Thoracic aorta (tissue), 2 donors: Measurements from ENCODE around the gene CDH15. TPM values are rescaled to one million over a fixed set of nuclear protein-coding genes. Genes with fewer than 3 reads are reported as not detected.

Experiments
- ATAC-seq: fragments of 150-250 bp; one replicate; pipeline ENCODE4 v1.8.0; 2017; ENCODE audit warnings: low read depth; ENCODE audit not compliant: insufficient number of reproducible peaks, low FRiP score
- DNase-seq: peaks from one replicate; pipeline ENCODE4 v3.0.0-alpha.2; 2020; ENCODE audit warnings: low spot score
- H3K27ac ChIP-seq, 2 donors: fragments of 200-600 bp; sonication (generic); 1 replicate in 1 of 2; 2 replicates in 1 of 2; pipeline ENCODE4 v1.5.1; 2016; ENCODE audit warnings: mild to moderate bottlenecking in 2 of 2, moderate library complexity in 2 of 2
- H3K27me3 ChIP-seq: fragments of 200-600 bp; sonication (generic); replicated peaks from 2 replicates; pipeline ENCODE4 v1.6.0; 2016; ENCODE audit warnings: mild to moderate bottlenecking; ENCODE audit not compliant: insufficient read depth
- H3K36me3 ChIP-seq: fragments of 200-600 bp; sonication (generic); one replicate; pipeline ENCODE4 v1.5.1; 2016
- H3K4me1 ChIP-seq, 2 donors: fragments of 200-600 bp; sonication (generic); 1 replicate in 1 of 2; 2 replicates in 1 of 2; pipeline versions ENCODE4 v1.5.1 to v1.6.0; 2016; ENCODE audit warnings: low read depth in 2 of 2, mild to moderate bottlenecking in 1 of 2; ENCODE audit not compliant: control insufficient read depth in 1 of 2
- H3K4me3 ChIP-seq: fragments of 200-600 bp; sonication (generic); 2 replicates; pipeline ENCODE4 v1.5.1; 2016; ENCODE audit warnings: mild to moderate bottlenecking
- H3K9me3 ChIP-seq: fragments of 200-600 bp; sonication (generic); 2 replicates; pipeline ENCODE4 v1.5.1; 2016
- total RNA-seq, 2 donors: library from RNA; depleted of rRNA; stranded (reverse); fragments of >200 nt; gene quantifications; one replicate each; pipeline versions ENCODE4 v1.1.0 to v1.2.3, GENCODE V29; 2016
- TF ChIP-seq, protein P1 (sequence below): fragments of 200-600 bp; sonication (generic); IDR thresholded peaks from one replicate; pipeline ENCODE4 v1.5.1; 2019; ENCODE audit warnings: antibody characterized with exemption

CDH15 gene
- total RNA-seq, 2 donors from 2014 or later = 1.4 TPM; not detected in 1

DNA sequence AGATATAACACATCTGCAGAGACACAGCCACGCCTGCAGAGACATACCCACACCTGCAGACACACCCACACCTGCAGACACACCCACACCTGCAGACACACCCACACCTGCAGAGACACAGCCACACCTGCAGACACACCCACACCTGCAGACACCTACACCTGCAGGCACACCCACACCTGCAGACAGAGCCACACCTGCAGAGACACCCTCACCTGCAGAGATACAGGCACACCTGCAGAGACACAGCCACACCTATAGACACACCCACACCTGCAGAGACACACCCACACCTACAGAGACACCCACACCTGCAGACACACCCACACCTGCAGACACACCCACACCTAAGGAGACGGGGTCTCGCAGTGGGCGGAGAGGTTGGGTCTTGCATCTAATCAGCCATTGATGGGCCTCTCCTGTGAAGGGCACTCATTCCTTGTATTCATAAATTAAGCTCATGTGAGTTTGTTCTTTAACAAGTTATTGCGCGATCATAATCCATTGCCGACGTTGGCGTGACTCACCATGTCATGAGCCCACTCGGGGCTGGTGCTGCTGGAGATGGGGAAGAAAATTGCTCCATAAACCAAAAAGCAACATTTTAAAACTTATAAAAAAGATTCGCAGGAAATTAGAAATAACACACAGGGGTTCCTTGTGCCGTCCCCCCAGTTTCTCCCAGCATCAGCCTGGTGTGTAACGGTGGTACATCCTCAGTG is 28.9 kb upstream of the CDH15 start:
- DNase-seq = no peak
- H3K27ac ChIP-seq = no peak overlapping the region
- no peak for ATAC-seq
- H3K36me3 ChIP-seq = peaks cover 13% of the 10 kb centered on the region
- H3K4me1 ChIP-seq = no peaks in the 10 kb centered on the region
- H3K9me3 ChIP-seq = no peaks in the 10 kb centered on the region
- no peaks in the 10 kb centered on the region for H3K27me3 ChIP-seq
- H3K4me3 ChIP-seq = no peak overlapping the region
- TF ChIP-seq, protein P1, sequence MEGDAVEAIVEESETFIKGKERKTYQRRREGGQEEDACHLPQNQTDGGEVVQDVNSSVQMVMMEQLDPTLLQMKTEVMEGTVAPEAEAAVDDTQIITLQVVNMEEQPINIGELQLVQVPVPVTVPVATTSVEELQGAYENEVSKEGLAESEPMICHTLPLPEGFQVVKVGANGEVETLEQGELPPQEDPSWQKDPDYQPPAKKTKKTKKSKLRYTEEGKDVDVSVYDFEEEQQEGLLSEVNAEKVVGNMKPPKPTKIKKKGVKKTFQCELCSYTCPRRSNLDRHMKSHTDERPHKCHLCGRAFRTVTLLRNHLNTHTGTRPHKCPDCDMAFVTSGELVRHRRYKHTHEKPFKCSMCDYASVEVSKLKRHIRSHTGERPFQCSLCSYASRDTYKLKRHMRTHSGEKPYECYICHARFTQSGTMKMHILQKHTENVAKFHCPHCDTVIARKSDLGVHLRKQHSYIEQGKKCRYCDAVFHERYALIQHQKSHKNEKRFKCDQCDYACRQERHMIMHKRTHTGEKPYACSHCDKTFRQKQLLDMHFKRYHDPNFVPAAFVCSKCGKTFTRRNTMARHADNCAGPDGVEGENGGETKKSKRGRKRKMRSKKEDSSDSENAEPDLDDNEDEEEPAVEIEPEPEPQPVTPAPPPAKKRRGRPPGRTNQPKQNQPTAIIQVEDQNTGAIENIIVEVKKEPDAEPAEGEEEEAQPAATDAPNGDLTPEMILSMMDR = no peak

DNA sequence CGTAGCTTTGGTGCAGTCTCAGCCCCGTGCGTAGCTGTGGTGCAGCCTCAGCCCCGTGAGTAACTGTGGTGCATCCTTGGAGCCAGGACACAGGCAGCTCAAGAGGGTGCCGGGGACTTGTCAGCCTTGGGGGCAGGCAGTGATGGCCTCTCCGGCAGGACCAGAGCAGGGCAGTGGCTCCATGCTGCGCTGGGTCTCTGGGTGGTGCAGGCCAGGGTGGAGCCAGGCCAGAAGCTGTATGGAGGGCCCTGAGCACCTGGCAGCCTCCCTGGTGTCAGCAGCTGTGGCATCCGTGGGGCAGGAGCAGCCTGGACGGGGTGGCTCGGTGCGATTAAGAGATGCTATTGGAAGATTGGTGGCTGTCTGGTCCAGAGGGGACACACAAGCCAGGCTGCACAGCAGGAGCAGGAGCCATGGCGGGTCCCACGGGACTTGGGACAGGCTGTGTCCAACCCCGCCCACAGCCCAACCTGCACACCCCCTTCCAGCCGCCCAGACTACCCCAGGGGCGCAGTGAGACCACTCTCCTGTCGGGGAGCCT is 28.3 kb upstream of the CDH15 start:
- no peak for ATAC-seq
- DNase-seq = no peak
- H3K4me1 ChIP-seq = no peaks in the 10 kb centered on the region
- H3K27ac ChIP-seq = no peak overlapping the region
- TF ChIP-seq, protein P1 = no peak
- no peaks in the 10 kb centered on the region for H3K27me3 ChIP-seq
- no peak overlapping the region for H3K4me3 ChIP-seq
- H3K9me3 ChIP-seq = no peaks in the 10 kb centered on the region
- peaks cover 13% of the 10 kb centered on the region for H3K36me3 ChIP-seq

DNA sequence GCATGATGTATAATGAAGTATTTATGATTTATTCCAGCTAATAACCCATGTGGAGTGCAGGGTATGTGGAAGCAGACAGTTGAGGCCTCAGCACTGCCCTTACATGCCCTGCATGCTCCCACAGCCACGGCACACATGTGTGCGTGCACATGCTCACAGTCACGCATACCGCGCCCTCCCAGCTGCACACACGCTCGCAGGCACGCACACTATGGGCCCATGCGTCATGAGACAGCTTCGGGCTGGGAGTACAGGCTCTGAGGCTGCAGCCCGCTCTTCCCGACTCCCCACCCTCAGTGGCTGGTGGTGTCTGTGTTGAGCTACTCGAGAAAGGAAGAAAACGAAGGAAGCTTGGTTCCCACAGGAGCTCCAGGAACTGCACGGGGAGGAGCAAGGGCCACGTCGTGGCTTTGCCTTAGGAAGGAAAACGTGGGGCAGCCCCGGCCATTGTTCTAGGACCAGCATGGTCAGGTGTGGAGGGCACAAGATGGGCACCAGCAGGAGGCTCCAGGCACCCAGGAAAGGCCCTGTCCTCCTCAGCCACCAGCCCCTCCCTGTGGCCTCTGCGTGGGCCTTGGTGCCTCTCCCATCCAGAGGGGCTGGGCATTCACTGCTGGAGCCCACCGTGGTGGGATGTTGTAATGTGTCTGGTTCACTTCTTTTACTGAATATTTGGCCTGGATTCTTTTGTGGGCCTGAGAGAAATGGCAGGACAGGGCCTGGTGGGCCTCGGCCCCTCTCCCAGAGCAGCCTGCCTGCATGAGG is 27.5 kb upstream of the CDH15 start:
- DNase-seq (no peak), ATAC-seq (no peak)
- Histone ChIP-seq H3K4me1 (no peaks in the 10 kb centered on the region), H3K4me3 (no peak overlapping the region), H3K27ac (no peak overlapping the region), H3K27me3 (no peaks in the 10 kb centered on the region), H3K36me3 (peaks cover 14% of the 10 kb centered on the region), H3K9me3 (no peaks in the 10 kb centered on the region)
- TF ChIP-seq, protein P1 = no peak

DNA sequence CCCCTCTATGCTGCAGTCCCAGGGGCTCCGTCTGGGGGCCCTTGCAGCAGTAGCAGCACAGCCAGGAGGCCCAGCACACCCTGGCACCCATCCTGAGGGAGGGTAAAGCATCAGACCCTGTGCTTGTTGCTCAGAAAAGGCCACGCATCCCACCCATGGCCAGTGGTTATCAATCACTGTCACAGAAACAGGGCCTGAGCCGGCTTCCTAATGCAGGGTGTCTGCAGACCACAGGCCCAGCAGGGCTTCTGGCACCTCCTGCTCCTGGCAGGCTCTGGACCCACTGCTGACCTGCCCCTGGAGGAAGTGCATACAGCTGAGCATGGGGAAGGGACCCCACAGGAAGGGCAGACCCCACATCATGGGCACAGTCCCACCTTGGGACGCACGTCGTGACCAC is 26.9 kb upstream of the CDH15 start:
- TF ChIP-seq, protein P1 = no peak
- ATAC-seq = no peak
- Histone ChIP-seq H3K4me1 (no peaks in the 10 kb centered on the region), H3K27ac (no peak overlapping the region), H3K27me3 (no peaks in the 10 kb centered on the region), H3K36me3 (peaks cover 18% of the 10 kb centered on the region), H3K4me3 (no peak overlapping the region), H3K9me3 (no peaks in the 10 kb centered on the region)
- no peak for DNase-seq

DNA sequence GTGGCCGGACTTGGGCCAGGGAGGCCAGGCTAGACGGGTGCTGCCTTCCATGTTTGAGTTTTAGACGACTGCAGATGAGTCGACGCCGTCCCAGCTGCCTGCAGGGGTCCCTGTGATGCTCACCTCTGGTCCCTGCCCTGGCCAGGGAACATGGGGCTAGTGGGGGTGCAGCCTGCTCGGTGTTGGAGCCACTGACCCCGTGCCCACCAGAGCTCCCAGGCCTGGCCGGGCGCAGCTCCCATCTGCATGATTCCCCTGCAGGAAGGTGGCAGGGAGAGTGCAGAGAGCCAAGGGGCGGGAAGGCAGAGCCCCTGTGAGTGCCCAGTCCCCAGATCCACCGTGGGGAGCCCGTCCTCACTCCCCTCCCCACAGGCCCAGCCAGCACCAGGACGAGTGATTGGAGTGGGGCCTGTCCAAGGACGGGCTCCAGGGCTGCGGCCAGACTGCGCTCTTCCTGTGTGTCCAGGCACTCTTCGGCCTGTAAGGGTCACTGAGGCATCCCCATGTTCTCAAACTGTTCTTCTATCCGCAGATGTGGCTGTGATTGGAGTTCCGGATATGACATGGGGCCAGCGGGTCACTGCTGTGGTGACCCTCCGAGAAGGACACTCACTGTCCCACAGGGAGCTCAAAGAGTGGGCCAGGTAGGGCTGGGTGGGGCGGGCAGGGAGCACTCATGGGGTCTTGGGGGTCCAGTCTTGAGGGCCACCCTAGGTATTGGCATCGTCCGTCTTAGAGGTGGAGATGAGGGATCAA is 26.0 kb upstream of the CDH15 start:
- Histone ChIP-seq H3K9me3 (no peaks in the 10 kb centered on the region), H3K36me3 (peaks cover 18% of the 10 kb centered on the region), H3K4me3 (no peak overlapping the region), H3K4me1 (no peaks in the 10 kb centered on the region), H3K27ac (no peak overlapping the region), H3K27me3 (no peaks in the 10 kb centered on the region)
- DNase-seq = no peak
- TF ChIP-seq, protein P1 = no peak
- no peak for ATAC-seq
